B cell (primary cell): ENCODE measurements around the gene AGAP1. TPM values are rescaled to one million over a fixed set of nuclear protein-coding genes. Genes with fewer than 3 reads are reported as not detected.

Experiments
- ATAC-seq: fragments of 200-7000 bp; cut with Tn5 transposase; one replicate; pipeline ENCODE4 v1.10.0; 2021; ENCODE audit warnings: low read depth, mild to moderate bottlenecking, moderate number of reproducible peaks, moderate library complexity
- CTCF ChIA-PET: fragments of 350-600 bp; sonication (Branson Sonifier 250); formaldehyde crosslinking; loops from one replicate; lab custom pipeline; 2021; ENCODE audit warnings: antibody characterized with exemption, inconsistent platforms; lab: Charles Lee
- POLR2A ChIA-PET: fragments of 350-600 bp; sonication (Branson Sonifier 250); formaldehyde crosslinking; loops from one replicate; lab custom pipeline; 2021; ENCODE audit warnings: antibody characterized with exemption; lab: Charles Lee
- DNase-seq: peaks from one replicate; pipeline ENCODE4 v3.0.0; 2013
- H2AFZ ChIP-seq: 2 replicates; pipeline ENCODE4 v1.6.1; 2012; ENCODE audit warnings: mild to moderate bottlenecking, low read depth, low read length; ENCODE audit not compliant: insufficient read depth, poor library complexity, severe bottlenecking
- H3K27ac ChIP-seq, 2 donors: 1 replicate in 1 of 2; 2 replicates in 1 of 2; pipeline ENCODE4 v1.5.1; 2012 to 2013; ENCODE audit warnings: low read length in 2 of 2, mild to moderate bottlenecking in 2 of 2, moderate library complexity in 1 of 2
- H3K27me3 ChIP-seq, 4 experiments: fragments of 200-600 bp in 1 of 4; sonication (generic) in 1 of 4; replicated peaks in 1 of 4; 1 replicate in 2 of 4; 2 replicates in 2 of 4; pipeline versions ENCODE4 v1.6.1 to v1.7.0; 2013 to 2016; ENCODE audit warnings: low read length in 3 of 4, mild to moderate bottlenecking in 2 of 4, mixed read lengths in 1 of 4, moderate library complexity in 1 of 4; ENCODE audit not compliant: insufficient read depth in 4 of 4, control insufficient read depth in 3 of 4; ENCODE audit errors: control extremely low read depth in 1 of 4
- H3K36me3 ChIP-seq, 2 experiments: replicated peaks in 1 of 2; 1 replicate in 1 of 2; 2 replicates in 1 of 2; pipeline versions ENCODE4 v1.6.1 to v1.7.1; 2013; ENCODE audit warnings: low read length in 1 of 2; ENCODE audit not compliant: insufficient read depth in 2 of 2, control insufficient read depth in 1 of 2; ENCODE audit errors: control extremely low read depth in 1 of 2, extremely low read depth in 1 of 2
- H3K4me1 ChIP-seq, 2 donors: fragments of 200-600 bp in 1 of 2; sonication (generic) in 1 of 2; 1 replicate in 1 of 2; 2 replicates in 1 of 2; pipeline versions ENCODE4 v1.5.1 to v1.6.1; 2013 to 2017; ENCODE audit warnings: low read length in 2 of 2; ENCODE audit not compliant: control insufficient read depth in 2 of 2, insufficient read depth in 2 of 2
- H3K4me2 ChIP-seq: replicated peaks from 2 replicates; pipeline ENCODE3; 2012; ENCODE audit warnings: mild to moderate bottlenecking, low read depth, low read length; ENCODE audit not compliant: poor library complexity, severe bottlenecking
- H3K4me3 ChIP-seq, 5 experiments: fragments of 200-600 bp in 1 of 5; sonication (generic) in 1 of 5; 1 replicate in 3 of 5; 2 replicates in 2 of 5; pipeline versions ENCODE4 v1.5.1 to v1.7.0; 2011 to 2016; ENCODE audit warnings: low read length in 4 of 5, mild to moderate bottlenecking in 4 of 5, low read depth in 2 of 5, control low read depth in 1 of 5, moderate library complexity in 1 of 5; ENCODE audit not compliant: insufficient read depth in 1 of 5; ENCODE audit errors: control extremely low read depth in 1 of 5, extremely low read depth in 1 of 5
- H3K79me2 ChIP-seq: fragments of 200-600 bp; sonication (generic); one replicate; pipeline ENCODE4 v1.6.0; 2016; ENCODE audit warnings: low read length; ENCODE audit not compliant: control insufficient read depth, insufficient read depth
- H3K9ac ChIP-seq: fragments of 200-600 bp; sonication (generic); 2 replicates; pipeline ENCODE4 v1.6.1; 2017; ENCODE audit warnings: mild to moderate bottlenecking, low read length, moderate library complexity
- H3K9me3 ChIP-seq, 3 donors: one replicate each; pipeline versions ENCODE4 v1.6.1 to v1.7.1; 2013; ENCODE audit warnings: low read length in 2 of 3; ENCODE audit not compliant: control insufficient read depth in 2 of 3, insufficient read depth in 1 of 3; ENCODE audit errors: control extremely low read depth in 1 of 3
- H4K20me1 ChIP-seq: 2 replicates; pipeline ENCODE4 v1.6.0; 2012; ENCODE audit warnings: mild to moderate bottlenecking, low read length; ENCODE audit not compliant: insufficient read depth, control insufficient read depth, poor library complexity, severe bottlenecking
- H3K27ac Mint-ChIP-seq: one replicate; pipeline ENCODE4 v1.8.0; 2021; ENCODE audit warnings: mixed read lengths
- H3K27me3 Mint-ChIP-seq: one replicate; pipeline ENCODE4 v1.8.0; 2021; ENCODE audit warnings: mixed read lengths
- H3K4me1 Mint-ChIP-seq: one replicate; pipeline ENCODE4 v1.8.0; 2021; ENCODE audit warnings: mixed read lengths
- H3K4me3 Mint-ChIP-seq: one replicate; pipeline ENCODE4 v1.8.0; 2021; ENCODE audit warnings: mixed read lengths
- H3K9me3 Mint-ChIP-seq: one replicate; pipeline ENCODE4 v1.8.0; 2022; ENCODE audit warnings: mixed read lengths; ENCODE audit not compliant: insufficient read depth
- CTCF ChIP-seq: fragments of 200-600 bp; IDR thresholded peaks from one replicate; pipeline ENCODE4 v1.8.0; 2022; ENCODE audit warnings: antibody characterized with exemption, mild to moderate bottlenecking
- EZH2 ChIP-seq: IDR thresholded peaks from 2 replicates; pipeline ENCODE4 v1.6.1; 2012; ENCODE audit warnings: borderline replicate concordance, low read depth, mild to moderate bottlenecking, moderate library complexity, low read length; ENCODE audit not compliant: insufficient read depth, poor library complexity, severe bottlenecking
- WGBS: methylation state at CpG from one replicate; pipeline ENCODE4 v1.1.5; 2013; ENCODE audit warnings: missing lambda C conversion rate; ENCODE audit not compliant: insufficient coverage; 5-methylcytosine and 5-hydroxymethylcytosine counted together
- intact Hi-C: fragments of 100-400 bp; cut with micrococcal nuclease; formaldehyde crosslinking; loops from one replicate; pipeline ENCODE4 v1.10.0; 2022
- polyA plus RNA-seq: library from polyadenylated mRNA; depleted of rRNA; stranded (reverse); fragments of >200 nt; gene quantifications from 2 replicates; pipeline ENCODE4 v1.2.3, GENCODE V29; 2012
- total RNA-seq, 2 donors: library from RNA; stranded (reverse); fragments of 120-200 nt in 1 of 2; gene quantifications; 1 replicate in 1 of 2; 2 replicates in 1 of 2; pipeline versions ENCODE4 v1.2.3 to v1.2.4, GENCODE V29; 2013 to 2022

Gene AGAP1
- total and polyA plus RNA-seq, 2 donors (not counting 1 experiment from before 2014, with no cell fraction given): 0.01 TPM; not detected in 1

GRCh38 chr2:235699576-235699975, 205.7 kb downstream of the AGAP1 start:
- DNase-seq (no peak), ATAC-seq (no peak)
- Histone ChIP-seq H4K20me1 (no peaks in the 10 kb centered on the region), H3K4me2 (no peak overlapping the region), H2AFZ (no peak overlapping the region), H3K79me2 (no peaks in the 10 kb centered on the region), H3K9ac (no peak overlapping the region), H3K36me3 (no peaks in the 10 kb centered on the region), H3K27me3 (no peaks in the 10 kb centered on the region), H3K9me3 (peaks cover 0 to 5% (median 0%) of the 10 kb centered on the region in 3 donors), H3K4me1 (no peaks in the 10 kb centered on the region), H3K4me3 (no peak overlapping the region), H3K27ac (no peak overlapping the region)
- no peak overlapping the region for H3K27ac Mint-ChIP-seq
- WGBS: 92% methylated on average over 5 of the region's 5 CpGs
- no peak overlapping the region for H3K4me3 Mint-ChIP-seq
- ChIA-PET CTCF (no interaction called here), POLR2A (no interaction called here)
- H3K4me1 Mint-ChIP-seq: no peaks in the 10 kb centered on the region
- H3K9me3 Mint-ChIP-seq: no peaks in the 10 kb centered on the region
- peaks cover 4% of the 10 kb centered on the region for H3K27me3 Mint-ChIP-seq
- intact Hi-C loops: no loop called here
- TF ChIP-seq EZH2 (no peak), CTCF (no peak)

GRCh38 chr2:235701206-235701981, 207.6 kb downstream of the AGAP1 start:
- ATAC-seq (no peak), DNase-seq (no peak)
- Histone ChIP-seq H3K9me3 (peaks cover 0 to 5% (median 0%) of the 10 kb centered on the region in 3 donors), H3K27ac (no peak overlapping the region), H3K4me2 (no peak overlapping the region), H3K4me3 (no peak overlapping the region), H3K9ac (no peak overlapping the region), H3K4me1 (no peaks in the 10 kb centered on the region), H2AFZ (no peak overlapping the region), H4K20me1 (no peaks in the 10 kb centered on the region), H3K27me3 (no peaks in the 10 kb centered on the region), H3K79me2 (no peaks in the 10 kb centered on the region), H3K36me3 (no peaks in the 10 kb centered on the region)
- no peaks in the 10 kb centered on the region for H3K9me3 Mint-ChIP-seq
- ChIA-PET POLR2A (no interaction called here), CTCF (no interaction called here)
- no peak overlapping the region for H3K27ac Mint-ChIP-seq
- TF ChIP-seq CTCF (no peak), EZH2 (no peak)
- no peak overlapping the region for H3K4me3 Mint-ChIP-seq
- H3K4me1 Mint-ChIP-seq: no peaks in the 10 kb centered on the region
- intact Hi-C loops: no loop called here
- WGBS: 88% methylated on average over 5 of the region's 13 CpGs
- H3K27me3 Mint-ChIP-seq: peaks cover 4% of the 10 kb centered on the region
